ENCODE data around the gene CST11.

Gene CST11

GRCh38 chr20:23453549-23454543 is 1.2 kb upstream of the CST11 start:
- no peak for DNase-seq (ENCODE audit: low read depth)

DNA sequence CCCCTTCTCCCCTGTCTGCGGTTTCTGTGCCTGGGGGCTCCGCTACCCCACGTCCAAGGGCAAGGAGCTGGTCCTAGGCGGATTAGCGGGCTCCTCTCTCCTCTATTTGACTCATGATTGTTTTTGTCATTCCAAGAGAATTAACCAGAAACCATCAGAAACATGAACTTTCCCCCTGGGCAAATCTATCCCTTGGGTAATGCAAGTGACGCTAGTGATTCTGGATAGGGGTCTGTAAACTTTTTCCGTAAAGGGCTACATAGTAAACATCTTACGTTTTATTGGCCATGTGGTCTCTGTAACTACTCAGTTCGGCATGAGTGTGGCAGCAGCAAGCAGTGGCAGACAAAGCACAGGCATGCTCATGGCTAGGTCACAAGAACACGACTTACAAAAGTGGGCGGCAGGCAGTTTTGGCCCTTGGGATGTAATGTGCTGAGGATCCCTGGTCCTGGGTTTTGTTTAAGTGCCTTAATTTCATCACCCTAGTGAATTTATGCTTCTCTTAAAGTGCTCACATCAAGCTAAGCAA is 654 bp downstream of the CST11 start:
- no peak for DNase-seq (ENCODE audit: low read depth)

GRCh38 chr20:23450877-23451276 is 1.8 kb downstream of the CST11 start:
- DNase-seq (ENCODE audit: low read depth), result no peak

DNA sequence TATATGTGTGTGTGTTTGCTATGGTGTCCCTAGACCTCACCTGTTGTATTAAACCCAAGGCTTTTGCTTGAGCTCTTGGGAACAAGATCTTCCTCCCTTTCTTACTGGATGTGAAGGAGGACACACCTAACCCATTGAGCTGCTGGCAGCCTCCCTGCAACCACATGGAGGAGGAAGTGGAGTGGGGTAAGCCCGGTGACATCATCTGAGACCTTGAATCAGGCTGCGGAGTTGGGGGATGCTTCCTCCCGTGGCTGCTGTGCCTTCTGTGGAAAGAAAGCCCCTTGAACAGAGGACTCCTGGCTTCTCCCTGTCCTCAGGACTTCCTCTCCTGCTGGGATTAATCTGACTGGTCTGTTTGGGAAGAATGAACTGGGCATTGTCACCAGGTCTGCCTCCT is 3.3 kb downstream of the CST11 start:
- no peak for DNase-seq (ENCODE audit: low read depth)

DNA sequence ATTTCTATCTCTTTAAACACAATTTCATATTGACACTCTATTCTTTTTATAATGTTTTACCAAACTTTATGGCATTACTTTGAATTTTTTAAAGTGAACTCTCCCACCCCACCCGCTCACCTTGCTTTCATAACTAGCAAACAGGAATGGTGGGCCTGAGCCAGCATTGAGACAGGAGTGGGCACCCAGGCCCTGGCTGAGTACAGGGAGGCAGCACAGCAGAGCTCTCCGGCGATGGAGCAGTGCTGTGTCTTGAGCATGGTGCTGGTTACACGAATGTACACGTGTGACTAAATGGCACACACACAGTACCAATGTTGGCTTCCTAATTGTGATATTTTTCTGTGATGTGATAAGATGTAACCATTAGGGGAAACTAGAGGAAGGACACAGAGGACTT is 4.5 kb downstream of the CST11 start:
- DNase-seq (ENCODE audit: low read depth), result no peak

GRCh38 chr20:23446505-23446904 is 6.2 kb downstream of the CST11 start:
- DNase-seq (ENCODE audit: low read depth), result no peak

GRCh38 chr20:23445596-23446217 is 7.0 kb downstream of the CST11 start:
- no peak for DNase-seq (ENCODE audit: low read depth)

- no peak for DNase-seq (ENCODE audit: low read depth)
These were observed 7.8 kb downstream of the CST11 start for GRCh38 chr20:23444859-23445258.

DNA sequence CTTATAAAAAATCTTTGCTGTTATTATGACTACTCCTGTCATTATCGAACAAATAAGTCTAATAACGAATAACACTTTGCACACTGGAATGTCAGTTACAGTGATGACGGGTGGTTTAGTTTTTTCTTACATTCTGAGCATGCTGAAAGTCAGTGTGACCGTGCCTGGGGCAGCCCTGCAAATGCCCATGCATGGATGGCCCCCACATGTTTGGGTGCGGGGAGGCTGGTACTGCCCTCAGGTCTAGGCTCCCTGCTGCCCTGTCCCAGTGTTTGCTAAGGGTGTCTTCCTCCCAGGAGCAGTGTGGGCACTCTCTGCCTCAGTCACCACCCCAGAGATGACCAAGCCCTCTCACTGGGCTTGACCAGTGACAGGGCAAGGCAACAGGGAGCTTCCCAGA is 10.2 kb downstream of the CST11 start:
- no peak for DNase-seq (ENCODE audit: low read depth)

- peak; percentile 9 for DNase-seq (ENCODE audit: low read depth)
These were observed 10.8 kb downstream of the CST11 start for GRCh38 chr20:23441850-23442313.

DNA sequence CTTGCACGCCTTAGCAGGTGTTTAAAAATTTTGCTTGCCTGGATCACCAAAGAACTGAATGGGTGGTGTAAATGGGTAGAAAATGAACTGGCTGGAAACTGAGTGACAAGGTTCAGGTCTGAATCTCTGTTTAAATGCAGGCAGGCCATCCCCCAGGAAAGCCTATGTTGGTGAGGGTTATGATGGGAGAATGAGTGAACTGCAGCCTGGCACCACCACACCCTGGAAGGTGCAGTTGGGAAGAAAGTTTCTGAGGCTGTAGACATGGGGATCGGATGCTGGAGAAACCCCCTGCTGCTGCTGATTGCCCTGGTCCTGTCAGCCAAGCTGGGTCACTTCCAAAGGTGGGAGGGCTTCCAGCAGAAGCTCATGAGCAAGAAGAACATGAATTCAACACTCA is 12.7 kb downstream of the CST11 start:
- DNase-seq (ENCODE audit: low read depth), result no peak

GRCh38 chr20:23438661-23439060 is 14.0 kb downstream of the CST11 start:
- DNase-seq (ENCODE audit: low read depth), result no peak

DNA sequence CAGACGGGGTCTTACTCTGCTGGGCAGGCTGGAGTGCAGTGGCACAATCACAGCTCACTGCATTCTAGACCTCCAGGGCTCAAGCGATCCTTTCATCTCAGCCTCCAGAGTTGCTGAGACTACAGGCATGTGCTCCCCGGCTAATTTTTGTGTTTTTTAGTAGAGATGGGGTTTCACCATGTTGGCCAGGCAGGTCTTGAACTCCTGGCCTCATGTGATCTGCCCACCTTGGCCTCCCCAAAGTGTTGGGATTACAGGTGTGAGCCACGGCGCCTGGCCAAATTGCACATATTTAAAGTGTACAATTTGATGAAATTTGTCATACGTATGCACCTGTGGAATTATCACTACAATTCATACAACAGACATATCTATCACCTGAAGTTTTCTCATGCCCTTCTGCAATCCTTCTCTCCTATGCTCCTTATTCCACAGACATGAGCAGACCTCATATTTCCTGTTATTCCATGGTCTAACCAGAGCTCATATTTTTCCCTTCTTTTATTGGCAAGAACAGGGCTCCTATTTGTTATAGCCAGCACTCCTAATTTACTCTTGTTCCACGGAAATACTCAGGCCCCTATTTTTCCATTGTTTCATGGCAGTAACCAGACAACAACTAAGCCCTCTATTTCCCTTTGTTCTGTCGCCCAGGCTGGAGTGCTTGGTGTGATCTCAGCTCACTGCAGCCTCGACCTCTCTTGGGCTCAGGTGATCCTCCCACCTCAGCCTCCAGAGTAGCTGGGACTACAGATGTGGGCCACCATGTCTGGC is 15.4 kb downstream of the CST11 start:
- no peak for DNase-seq (ENCODE audit: low read depth)

- DNase-seq (ENCODE audit: low read depth), result no peak
These were observed 16.0 kb downstream of the CST11 start for GRCh38 chr20:23436681-23437080.

- DNase-seq (ENCODE audit: low read depth), result no peak
These were observed 16.8 kb downstream of the CST11 start for GRCh38 chr20:23435626-23436539.

GRCh38 chr20:23434521-23435313 is 18.0 kb downstream of the CST11 start:
- no peak for DNase-seq (ENCODE audit: low read depth)

GRCh38 chr20:23433628-23434027 is 19.0 kb downstream of the CST11 start:
- no peak for DNase-seq (ENCODE audit: low read depth)

- DNase-seq (ENCODE audit: low read depth), result no peak
These were observed 27.5 kb downstream of the CST11 start for GRCh38 chr20:23425129-23425528.

- peak; percentile 88 for DNase-seq (ENCODE audit: low read depth)
These were observed 31.4 kb downstream of the CST11 start, which contains the start of gene NAPB for GRCh38 chr20:23420943-23421931. Gene NAPB, minus strand, starts transcription at chr20:23421488. Its CDS starts 86 bp downstream, at chr20:23421402.

Measured in activated T-helper 1 cell treated with Interleukin-2 at 50 U/mL for 16 hours (primary cell).